K562 (cell line): ENCODE data around the gene SPATA31D1. TPM values are rescaled to one million over a fixed set of nuclear protein-coding genes. Genes with fewer than 3 reads are reported as not detected.
"Not testable (repeated sequence)": the region's sequence is repeated elsewhere in the genome, so short reads cannot be mapped to it uniquely, and the experiment has no call there.

Experiments used
- ATAC-seq: fragments of 200-7000 bp; cut with Tn5 transposase; 3 replicates; pipeline ENCODE4 v1.9.1; 2020; ENCODE audit warnings: moderate library complexity
- Bru-seq: library from RNA; stranded (reverse); fragments of 400-500 nt; gene quantifications from one replicate; lab custom pipeline; 2021; lab: Mats Ljungman, UMichigan
- BruChase-seq, 2 experiments: library from RNA; stranded (reverse); fragments of 400-500 nt; gene quantifications; one replicate each; lab custom pipeline; 2021; lab: Mats Ljungman, UMichigan
- BruUV-seq: library from RNA; stranded (reverse); fragments of 400-500 nt; replicated peaks from 2 replicates; lab custom pipeline; 2021; lab: Mats Ljungman, UMichigan
- CTCF ChIA-PET: fragments of 300-600 bp; formaldehyde crosslinking; extraction: SDS; loops from one replicate; lab custom pipeline; 2021; ENCODE audit warnings: low intra/inter-chr PET ratio; lab: Yijun Ruan, JAX
- POLR2A ChIA-PET: fragments of 300-600, 350-650 bp; sonication (Branson Sonifier 250); formaldehyde crosslinking; extraction: SDS; loops from one replicate; lab custom pipeline; 2021; ENCODE audit warnings: antibody characterized with exemption, inconsistent platforms; lab: Yijun Ruan, JAX
- DNase-seq, 4 experiments: peaks; one replicate each; pipeline versions ENCODE4 v3.0.0 to v3.0.0-alpha.2; 2011 to 2018; ENCODE audit warnings: low spot score in 3 of 4, mixed read lengths in 3 of 4; ENCODE audit errors: extremely low read depth in 1 of 4
- FAIRE-seq: peaks from 2 replicates; lab custom pipeline; 2011; peaks lifted over from hg19 to GRCh38; lab: Jason Lieb, UNC
- H2AFZ ChIP-seq: 2 replicates; pipeline ENCODE4 v1.6.0; 2011; ENCODE audit warnings: low read depth, low read length, control low read depth, inconsistent platforms
- H3K27ac ChIP-seq: fragments of 200-600 bp; 3 replicates; pipeline ENCODE4 v1.8.0; 2011; ENCODE audit warnings: low read depth, mild to moderate bottlenecking, control low read depth, inconsistent platforms, low read length, moderate library complexity, mixed read lengths; ENCODE audit errors: extremely low read depth
- H3K27me3 ChIP-seq, 2 experiments: fragments of 300-600 bp in 1 of 2; 2 replicates in 1 of 2; 3 replicates in 1 of 2; pipeline versions ENCODE4 v1.6.0 to v1.8.0; 2011; ENCODE audit warnings: inconsistent platforms in 2 of 2, low read length in 2 of 2, mild to moderate bottlenecking in 1 of 2, mixed read lengths in 1 of 2, moderate library complexity in 1 of 2; ENCODE audit not compliant: control insufficient read depth in 2 of 2, insufficient read depth in 2 of 2
- H3K36me3 ChIP-seq: fragments of 300-600 bp; 3 replicates; pipeline ENCODE4 v1.8.0; 2011; ENCODE audit warnings: mild to moderate bottlenecking, low read length, inconsistent platforms; ENCODE audit not compliant: control insufficient read depth, insufficient read depth
- H3K4me1 ChIP-seq, 2 experiments: fragments of 200-600 bp in 1 of 2; replicated peaks in 1 of 2; 2 replicates in 1 of 2; 3 replicates in 1 of 2; pipeline versions ENCODE4 v1.5.1 to v1.8.0; 2011; ENCODE audit warnings: inconsistent platforms in 2 of 2, low read length in 2 of 2, mild to moderate bottlenecking in 1 of 2, mixed read lengths in 1 of 2, moderate library complexity in 1 of 2; ENCODE audit not compliant: control insufficient read depth in 2 of 2, insufficient read depth in 2 of 2
- H3K4me2 ChIP-seq: 2 replicates; pipeline ENCODE4 v1.6.1; 2011; ENCODE audit warnings: low read length, control low read depth, inconsistent platforms, mixed read lengths; ENCODE audit not compliant: insufficient read depth
- H3K4me3 ChIP-seq: fragments of 200-600 bp; sonication (generic), shearing (Covaris generic); 2 replicates; pipeline ENCODE4 v1.5.1; 2016; ENCODE audit warnings: control low read depth, inconsistent platforms
- H3K79me2 ChIP-seq: fragments of 200-600 bp; 3 replicates; pipeline ENCODE4 v1.8.0; 2011; ENCODE audit warnings: low read length, inconsistent platforms; ENCODE audit not compliant: control insufficient read depth, insufficient read depth
- H3K9ac ChIP-seq, 2 experiments: 2 replicates each; pipeline versions ENCODE4 v1.6.0 to v1.6.1; 2011; ENCODE audit warnings: low read depth in 2 of 2, low read length in 2 of 2, control low read depth in 1 of 2, inconsistent platforms in 1 of 2, mild to moderate bottlenecking in 1 of 2, mixed read lengths in 1 of 2; ENCODE audit not compliant: insufficient read depth in 1 of 2
- H3K9me1 ChIP-seq: one replicate; pipeline ENCODE4 v1.6.0; 2011; ENCODE audit warnings: inconsistent platforms, mild to moderate bottlenecking, low read length, moderate library complexity; ENCODE audit not compliant: control insufficient read depth, insufficient read depth
- H3K9me3 ChIP-seq: replicated peaks from 2 replicates; pipeline ENCODE4 v1.5.1; 2011; ENCODE audit warnings: low read depth, low read length, inconsistent platforms; ENCODE audit not compliant: control insufficient read depth, insufficient read depth
- H4K20me1 ChIP-seq: replicated peaks from 2 replicates; pipeline ENCODE4 v1.6.1; 2011; ENCODE audit warnings: low read length, inconsistent platforms, mixed read lengths; ENCODE audit not compliant: control insufficient read depth, insufficient read depth
- WGBS: fragments of 100-300 bp; shearing (Covaris generic); methylation state at CpG from one replicate; pipeline ENCODE4 v1.1.6; 2016; ENCODE audit warnings: low coverage, mixed read lengths; ENCODE audit not compliant: insufficient coverage; ENCODE audit errors: missing lambda C conversion rate; 5-methylcytosine and 5-hydroxymethylcytosine counted together
- in situ Hi-C: fragments of 300-500 bp; cut with MboI; formaldehyde crosslinking; loops from 4 replicates; pipeline ENCODE4 v1.15.0; 2018; ENCODE audit warnings: inconsistent platforms, mixed read lengths
- intact Hi-C: fragments of 100-400 bp; cut with micrococcal nuclease; formaldehyde crosslinking; loops from 2 replicates; pipeline ENCODE4 v1.14.2; 2022
- long read RNA-seq, 3 experiments: library from polyadenylated mRNA in 2 of 3; library from RNA in 1 of 3; unstranded in 2 of 3; stranded (forward) in 1 of 3; transcript quantifications; one replicate each; pipeline ENCODE4 v2.0.0, GENCODE V29; 2019 to 2022
- polyA minus RNA-seq, 3 experiments: library from RNA; depleted of rRNA, polyadenylated mRNA; stranded (reverse); fragments of >200 nt; gene quantifications; 2 replicates each; pipeline ENCODE4 v1.2.3, GENCODE V29; 2011
- polyA plus RNA-seq, 8 experiments: library from polyadenylated mRNA; depleted of rRNA in 4 of 8; stranded (reverse) in 5 of 8; unstranded in 3 of 8; fragments of >200 nt; fragmentation: Nextera tagmentation in 2 of 8; fragmentation: Illumina TruSeq in 1 of 8; extraction: Ambion mirVana in 2 of 8; extraction: Trizol in 1 of 8; gene quantifications; 2 replicates each; pipeline versions ENCODE4 v1.2.1 to v1.2.3, GENCODE V29; 2011 to 2014; ENCODE audit warnings: inconsistent platforms in 1 of 8, missing spikeins in 1 of 8
- total RNA-seq, 7 experiments: library from RNA; depleted of rRNA in 6 of 7; stranded (reverse); fragments of >200 nt in 6 of 7; fragmentation: Illumina TruSeq in 2 of 7; extraction: Trizol in 2 of 7; gene quantifications; 2 replicates each; pipeline versions ENCODE4 v1.2.1 to v1.2.3, GENCODE V29; 2011 to 2021; ENCODE audit warnings: low replicate concordance in 1 of 7

Gene SPATA31D1
- total RNA-seq (2011; cell fraction: chromatin; rRNA removed; ENCODE audit: low replicate concordance) = not detected in 2 replicates
- not detected in 2 replicates for total RNA-seq (2011; cell fraction: nucleolus; rRNA removed)
- not detected in 2 replicates for total RNA-seq (2011; cell fraction: nucleoplasm; rRNA removed)
- total RNA-seq (2014; rRNA removed) (not detected in 2 replicates), total RNA-seq (2014; rRNA removed; fragmentation: Illumina TruSeq; extraction: Trizol) (not detected in 2 replicates), total RNA-seq (2015; rRNA removed; fragmentation: Illumina TruSeq; extraction: Trizol) (not detected in 2 replicates), total RNA-seq (2021) (not detected in 2 replicates), polyA plus RNA-seq (2011; rRNA removed) (not detected in 2 replicates), polyA plus RNA-seq (2014; fragmentation: Illumina TruSeq; extraction: Trizol) (not detected in 2 replicates), polyA plus RNA-seq (2014; fragmentation: Nextera tagmentation; extraction: Ambion mirVana) (not detected), polyA plus RNA-seq (2014; rRNA removed) (not detected in 2 replicates), polyA minus RNA-seq (2011; rRNA and poly(A)+ RNA removed) (not detected in 2 replicates), Bru-seq, nascent RNA (not detected), BruChase-seq, experiment 1, labeled RNA remaining after a 2-hour chase (not detected), BruChase-seq, experiment 2, labeled RNA remaining after a 6-hour chase (not detected)
- polyA plus RNA-seq (2011; cell fraction: cytosol; rRNA removed) = not detected in 2 replicates
- not detected in 2 replicates for polyA plus RNA-seq (2011; cell fraction: nucleus; rRNA removed)
- not detected in 2 replicates for polyA plus RNA-seq (2012)
- polyA minus RNA-seq (2011; cell fraction: cytosol; rRNA and poly(A)+ RNA removed) = not detected in 2 replicates
- not detected in 2 replicates for polyA minus RNA-seq (2011; cell fraction: nucleus; rRNA and poly(A)+ RNA removed)
- long read RNA-seq, experiment 1 = 0 reads
- long read RNA-seq, experiment 2 = 0 reads
- long read RNA-seq, experiment 3 = 0 reads

DNA sequence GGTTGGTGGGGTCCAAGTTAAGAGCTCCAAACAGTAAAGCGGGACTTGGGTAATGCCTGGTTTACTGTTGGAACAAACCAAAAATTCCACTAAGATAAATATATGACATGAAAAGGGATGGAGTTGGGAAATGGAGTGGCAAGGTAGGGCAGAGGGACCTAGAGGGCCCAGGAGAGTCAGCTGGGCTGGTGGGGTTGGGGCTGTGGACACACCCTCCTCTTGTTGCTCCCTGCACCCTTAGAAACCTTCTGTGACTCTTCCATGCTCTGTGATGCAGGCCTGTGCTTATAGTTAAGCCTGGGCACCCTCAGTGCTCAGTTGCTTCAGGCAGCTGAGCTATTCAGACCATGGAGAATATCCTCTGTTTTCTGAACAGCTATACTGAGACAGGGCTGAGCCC is at the start of gene SPATA31D1:
SPATA31D1 (plus strand) TSS at position 301 of the 400 bp plus-strand sequence; CDS start at position 348, 47 bp downstream.
- CTCF ChIA-PET, H4K20me1 ChIP-seq, H3K36me3 ChIP-seq, H3K9me1 ChIP-seq, H3K27me3 ChIP-seq, H3K4me2 ChIP-seq, DNase-seq, H3K4me3 ChIP-seq, H3K9ac ChIP-seq, H2AFZ ChIP-seq, POLR2A ChIA-PET, in situ Hi-C loops, FAIRE-seq, H3K9me3 ChIP-seq, H3K79me2 ChIP-seq, H3K4me1 ChIP-seq, H3K27ac ChIP-seq, ATAC-seq, intact Hi-C loops, BruUV-seq: not testable (repeated sequence)
- 0% methylated on average over 1 of the region's 1 CpG for WGBS

DNA sequence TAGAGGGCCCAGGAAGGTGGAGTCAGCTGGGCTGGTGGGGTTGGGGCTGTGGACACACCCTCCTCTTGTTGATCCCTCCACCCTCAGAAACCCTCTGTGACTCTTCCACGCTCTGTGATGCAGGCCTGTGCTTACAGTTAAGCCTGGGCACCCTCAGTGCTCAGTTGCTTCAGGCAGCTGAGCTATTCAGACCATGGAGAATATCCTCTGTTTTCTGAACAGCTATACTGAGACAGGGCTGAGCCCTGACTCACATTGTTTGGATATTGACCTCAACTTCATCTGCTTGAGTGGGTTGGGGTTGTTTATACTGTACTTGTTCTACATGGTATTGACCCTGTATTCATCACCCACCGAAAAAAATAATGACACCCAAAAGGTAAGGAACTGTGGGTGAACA is 45.2 kb upstream of the SPATA31D1 start, which contains the start of gene SPATA31D3:
SPATA31D3 (plus strand) TSS at position 108 of the 400 bp plus-strand sequence; CDS start at position 194, 86 bp downstream.
- H3K36me3 ChIP-seq, H3K9me3 ChIP-seq, H2AFZ ChIP-seq, H3K4me1 ChIP-seq, intact Hi-C loops, H3K9me1 ChIP-seq, POLR2A ChIA-PET, DNase-seq, FAIRE-seq, H3K4me2 ChIP-seq, H3K27ac ChIP-seq, H3K9ac ChIP-seq, in situ Hi-C loops, H3K4me3 ChIP-seq, H3K79me2 ChIP-seq, H4K20me1 ChIP-seq, H3K27me3 ChIP-seq, CTCF ChIA-PET, BruUV-seq, ATAC-seq: not testable (repeated sequence)
- WGBS = no CpG with 5 or more reads among the region's 2 CpGs

DNA sequence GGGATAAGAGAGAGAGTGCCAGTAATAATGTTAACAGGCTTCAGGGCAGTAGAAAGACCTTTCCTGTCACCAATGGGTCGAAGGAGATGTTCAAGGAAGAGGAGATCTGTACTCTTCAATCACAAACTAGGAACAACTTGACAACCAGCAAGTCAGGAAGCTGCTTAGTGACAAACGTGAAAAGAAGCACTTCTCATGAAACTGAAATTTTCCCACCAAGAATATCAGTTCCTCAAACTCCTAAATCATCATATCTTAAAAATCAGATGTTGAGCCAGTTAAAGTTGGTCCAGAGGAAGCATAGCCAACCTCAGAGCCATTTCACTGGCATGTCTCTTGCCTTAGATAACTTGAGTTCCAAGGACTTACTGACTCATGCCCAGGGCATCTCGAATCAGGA is 39.9 kb upstream of the SPATA31D1 start:
- DNase-seq, POLR2A ChIA-PET, H3K36me3 ChIP-seq, H3K27me3 ChIP-seq, ATAC-seq, H4K20me1 ChIP-seq, H3K79me2 ChIP-seq, CTCF ChIA-PET, FAIRE-seq, H3K4me3 ChIP-seq, H3K9me3 ChIP-seq, H3K27ac ChIP-seq, H3K9me1 ChIP-seq, intact Hi-C loops, H2AFZ ChIP-seq, H3K4me2 ChIP-seq, in situ Hi-C loops, H3K9ac ChIP-seq, H3K4me1 ChIP-seq, BruUV-seq: not testable (repeated sequence)
- WGBS = no CpG with 5 or more reads among the region's 3 CpGs
